ENCODE results near the gene CHIC2.
"Not testable (repeated sequence)": the region's sequence is repeated elsewhere in the genome, so short reads cannot be mapped to it uniquely, and the experiment has no call there.

Gene CHIC2

DNA sequence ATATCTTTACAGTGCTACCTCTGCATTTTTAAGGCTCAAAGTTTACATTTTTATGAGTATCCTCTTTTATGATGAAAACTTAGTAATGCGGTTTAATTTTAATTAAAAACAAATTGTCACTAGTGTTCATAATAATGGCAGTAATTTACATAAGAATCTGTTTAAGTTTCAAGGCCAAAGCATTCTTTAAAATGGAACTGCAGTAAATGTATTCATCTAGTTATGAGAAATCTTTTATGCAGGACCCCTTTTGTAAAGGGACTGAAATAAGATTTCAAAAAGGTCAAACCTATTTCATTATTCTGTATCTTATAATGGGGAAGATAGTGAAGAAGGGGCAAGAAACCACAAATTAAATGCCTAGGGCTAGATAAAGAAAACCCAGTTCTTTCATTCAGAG lies 37.1 kb downstream of the CHIC2 start:
- no peaks in the 10 kb centered on the region for H3K27me3 ChIP-seq (ENCODE audit: low read depth)
- no peaks in the 10 kb centered on the region for H3K36me3 ChIP-seq (replicated peaks)
- no peaks in the 10 kb centered on the region for H3K9me3 ChIP-seq
- peaks cover 35% of the 10 kb centered on the region for H3K4me1 ChIP-seq
- H3K4me3 ChIP-seq, result no peak overlapping the region
- DNase-seq (ENCODE audit: low spot score in 2 of 2), result peak in 1 of 2 experiments; percentile 100
- in situ Hi-C loops (cut with MboI; ENCODE audit: low sequenced_read_pairs), result loop anchor here (25.0 kb wide), 1 partner anchor 185 kb away; no protein-coding TSS in a partner anchor

DNA sequence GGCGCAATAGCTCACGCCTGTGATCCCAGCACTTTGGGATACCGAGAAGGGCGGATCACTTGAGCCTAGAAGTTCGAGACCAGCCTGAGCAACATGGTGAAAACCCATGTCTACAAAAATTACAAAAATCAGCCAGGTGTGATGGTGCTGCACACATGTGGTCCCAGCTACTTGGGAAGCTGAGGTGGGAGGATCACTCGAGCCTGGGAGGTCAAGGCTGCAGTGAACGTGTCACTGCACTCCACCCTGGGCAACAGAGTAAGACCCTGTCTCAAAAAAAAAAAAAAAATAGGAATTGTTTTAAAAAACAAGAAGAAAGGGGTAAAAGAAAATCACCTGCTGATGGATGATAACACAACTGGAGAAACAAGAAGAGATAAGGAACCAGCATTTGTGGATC lies 38.8 kb downstream of the CHIC2 start:
- Histone ChIP-seq H3K27me3 (ENCODE audit: low read depth) (no peaks in the 10 kb centered on the region), H3K4me1 (peaks cover 35% of the 10 kb centered on the region), H3K36me3 (replicated peaks) (no peaks in the 10 kb centered on the region), H3K9me3 (no peaks in the 10 kb centered on the region), H3K4me3 (no peak overlapping the region)
- DNase-seq (ENCODE audit: low spot score in 2 of 2), result no peak
- in situ Hi-C loops (cut with MboI; ENCODE audit: low sequenced_read_pairs), result loop anchor here (25.0 kb wide), 1 partner anchor 187 kb away; no protein-coding TSS in a partner anchor

DNA sequence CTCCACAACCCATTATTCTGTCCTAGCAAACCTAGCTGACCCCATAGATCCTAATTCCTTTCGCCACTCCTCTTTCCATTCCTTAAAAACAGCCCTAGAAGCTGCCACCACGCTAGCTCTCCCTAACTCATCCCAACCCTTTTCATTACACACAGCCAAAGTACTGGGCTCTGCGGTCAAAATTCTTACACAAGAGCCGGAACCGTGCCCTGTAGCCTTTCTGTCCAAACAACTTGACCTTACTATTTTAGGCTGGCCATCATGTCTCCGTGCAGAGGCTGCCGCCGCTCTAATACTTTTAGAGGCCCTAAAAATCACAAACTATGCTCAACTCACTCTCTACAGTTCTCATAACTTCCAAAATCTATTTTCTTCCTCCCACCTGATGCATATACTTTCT lies 41.4 kb downstream of the CHIC2 start:
- H3K36me3 ChIP-seq (replicated peaks); H3K9me3 ChIP-seq; H3K4me3 ChIP-seq; DNase-seq (ENCODE audit: low spot score in 2 of 2); H3K27me3 ChIP-seq (ENCODE audit: low read depth); in situ Hi-C loops (cut with MboI; ENCODE audit: low sequenced_read_pairs): not testable (repeated sequence)
- H3K4me1 ChIP-seq, result peaks cover 52% of the 10 kb centered on the region

GRCh38 chr4:54017974-54018373 lies 46.4 kb downstream of the CHIC2 start:
- no peak for DNase-seq (ENCODE audit: low spot score in 2 of 2)
- H3K36me3 ChIP-seq (replicated peaks), result no peaks in the 10 kb centered on the region
- no peak overlapping the region for H3K4me3 ChIP-seq
- H3K9me3 ChIP-seq, result no peaks in the 10 kb centered on the region
- peaks cover 65% of the 10 kb centered on the region for H3K4me1 ChIP-seq
- in situ Hi-C loops (cut with MboI; ENCODE audit: low sequenced_read_pairs), result no loop called here
- H3K27me3 ChIP-seq (ENCODE audit: low read depth), result no peaks in the 10 kb centered on the region

GRCh38 chr4:54017308-54017707 lies 47.1 kb downstream of the CHIC2 start:
- Histone ChIP-seq H3K27me3 (ENCODE audit: low read depth) (no peaks in the 10 kb centered on the region), H3K36me3 (replicated peaks) (no peaks in the 10 kb centered on the region), H3K9me3 (no peaks in the 10 kb centered on the region), H3K4me1 (peaks cover 71% of the 10 kb centered on the region), H3K4me3 (no peak overlapping the region)
- in situ Hi-C loops (cut with MboI; ENCODE audit: low sequenced_read_pairs), result no loop called here
- peak in 1 of 2 experiments; percentile 46 for DNase-seq (ENCODE audit: low spot score in 2 of 2)

DNA sequence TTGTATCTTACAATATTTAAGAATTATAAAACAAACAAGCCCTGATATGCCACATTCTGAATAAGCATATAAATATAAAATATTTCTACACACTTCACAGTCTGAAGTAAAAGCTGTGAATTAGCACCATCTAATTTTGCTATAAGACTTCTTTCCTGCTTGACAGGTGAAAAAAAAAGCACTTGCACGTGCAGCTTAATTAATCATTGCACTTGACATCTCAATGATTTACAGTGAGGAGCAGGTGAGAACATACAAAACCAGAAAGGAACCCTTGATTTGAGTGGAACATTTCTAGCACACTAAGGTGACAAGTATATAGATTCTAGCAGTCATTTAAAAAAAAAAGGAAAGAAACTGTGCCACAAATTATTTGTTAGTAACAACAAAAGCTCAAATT lies 47.9 kb downstream of the CHIC2 start:
- H3K9me3 ChIP-seq, result no peaks in the 10 kb centered on the region
- peaks cover 73% of the 10 kb centered on the region for H3K4me1 ChIP-seq
- H3K27me3 ChIP-seq (ENCODE audit: low read depth), result no peaks in the 10 kb centered on the region
- H3K4me3 ChIP-seq, result no peak overlapping the region
- no peak for DNase-seq (ENCODE audit: low spot score in 2 of 2)
- in situ Hi-C loops (cut with MboI; ENCODE audit: low sequenced_read_pairs), result no loop called here
- no peaks in the 10 kb centered on the region for H3K36me3 ChIP-seq (replicated peaks)

DNA sequence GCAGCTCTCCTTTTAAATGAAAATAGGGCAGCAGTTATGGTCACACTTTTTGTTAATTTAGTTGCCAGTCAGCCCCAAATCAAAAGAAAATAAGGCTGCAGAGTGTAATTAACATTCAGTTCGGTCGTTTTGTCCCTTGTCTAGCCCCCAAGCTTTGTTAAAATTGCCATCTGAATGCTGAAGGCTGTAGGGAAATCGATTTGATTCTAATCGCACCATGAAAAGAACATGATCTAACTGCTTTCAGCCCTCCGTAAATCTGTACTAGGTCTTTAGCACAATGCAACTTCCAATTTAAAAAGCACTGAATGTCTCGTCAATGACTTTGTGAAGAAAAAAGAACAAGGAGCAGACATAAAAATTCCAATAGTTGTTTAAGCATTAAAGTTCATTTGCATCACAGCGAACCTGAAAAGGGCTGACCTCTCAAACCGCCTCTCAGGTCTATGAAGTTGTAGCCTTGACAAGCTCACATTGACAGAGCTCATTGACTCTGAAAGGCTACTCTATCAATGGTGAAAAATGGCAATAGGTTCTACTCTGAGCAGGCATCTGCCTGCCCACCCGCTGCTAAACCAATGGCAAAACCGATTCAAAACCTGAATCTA lies 48.9 kb downstream of the CHIC2 start:
- no peaks in the 10 kb centered on the region for H3K9me3 ChIP-seq
- H3K36me3 ChIP-seq (replicated peaks), result no peaks in the 10 kb centered on the region
- no peak overlapping the region for H3K4me3 ChIP-seq
- peaks cover 82% of the 10 kb centered on the region for H3K4me1 ChIP-seq
- in situ Hi-C loops (cut with MboI; ENCODE audit: low sequenced_read_pairs), result no loop called here
- peak; percentile 81 to 99 for DNase-seq (ENCODE audit: low spot score in 2 of 2)
- no peaks in the 10 kb centered on the region for H3K27me3 ChIP-seq (ENCODE audit: low read depth)

DNA sequence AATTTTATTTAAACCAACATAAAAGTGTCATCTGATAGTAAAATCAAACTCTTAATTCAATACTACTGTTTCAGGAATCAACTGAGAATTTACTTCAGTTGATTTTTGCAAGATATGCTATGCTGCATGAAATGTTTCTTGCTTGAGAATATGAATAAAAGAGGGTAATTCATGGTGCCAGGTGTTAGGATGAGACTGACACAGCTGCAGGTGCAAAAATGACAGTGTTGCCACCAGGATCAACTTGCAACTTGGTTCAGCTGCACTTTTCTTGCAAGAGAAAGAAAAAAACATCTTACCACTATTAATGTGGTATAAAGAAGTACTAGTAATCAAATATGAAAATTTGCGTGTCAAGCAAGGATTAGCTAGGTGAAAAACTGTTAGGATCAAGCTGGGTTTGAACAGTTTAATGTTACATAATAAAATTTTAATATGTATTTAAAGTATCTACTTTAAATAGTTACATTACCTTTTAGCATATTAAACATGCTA lies 49.7 kb downstream of the CHIC2 start:
- H3K4me3 ChIP-seq, result no peak overlapping the region
- H3K36me3 ChIP-seq (replicated peaks), result no peaks in the 10 kb centered on the region
- H3K4me1 ChIP-seq, result peaks cover 82% of the 10 kb centered on the region

GRCh38 chr4:54011201-54011600 lies 53.2 kb downstream of the CHIC2 start:
- Histone ChIP-seq H3K9me3 (no peaks in the 10 kb centered on the region), H3K27me3 (ENCODE audit: low read depth) (no peaks in the 10 kb centered on the region), H3K4me1 (peaks cover 61% of the 10 kb centered on the region), H3K4me3 (no peak overlapping the region), H3K36me3 (replicated peaks) (no peaks in the 10 kb centered on the region)
- in situ Hi-C loops (cut with MboI; ENCODE audit: low sequenced_read_pairs), result no loop called here
- DNase-seq (ENCODE audit: low spot score in 2 of 2), result no peak

More for the DNA sequence above, 49.7 kb downstream of the CHIC2 start:
- in situ Hi-C loops (cut with MboI; ENCODE audit: low sequenced_read_pairs), result no loop called here
- Histone ChIP-seq H3K27me3 (ENCODE audit: low read depth) (no peaks in the 10 kb centered on the region), H3K9me3 (no peaks in the 10 kb centered on the region)
- no peak for DNase-seq (ENCODE audit: low spot score in 2 of 2)

- in situ Hi-C loops (cut with MboI; ENCODE audit: low sequenced_read_pairs), result no loop called here
- no peaks in the 10 kb centered on the region for H3K36me3 ChIP-seq (replicated peaks)
- H3K4me1 ChIP-seq, result peaks cover 45% of the 10 kb centered on the region
- no peaks in the 10 kb centered on the region for H3K27me3 ChIP-seq (ENCODE audit: low read depth)
- H3K9me3 ChIP-seq, result no peaks in the 10 kb centered on the region
- no peak for DNase-seq (ENCODE audit: low spot score in 2 of 2)
- no peak overlapping the region for H3K4me3 ChIP-seq
Observed at GRCh38 chr4:54006755-54007154, 57.6 kb downstream of the CHIC2 start.

DNA sequence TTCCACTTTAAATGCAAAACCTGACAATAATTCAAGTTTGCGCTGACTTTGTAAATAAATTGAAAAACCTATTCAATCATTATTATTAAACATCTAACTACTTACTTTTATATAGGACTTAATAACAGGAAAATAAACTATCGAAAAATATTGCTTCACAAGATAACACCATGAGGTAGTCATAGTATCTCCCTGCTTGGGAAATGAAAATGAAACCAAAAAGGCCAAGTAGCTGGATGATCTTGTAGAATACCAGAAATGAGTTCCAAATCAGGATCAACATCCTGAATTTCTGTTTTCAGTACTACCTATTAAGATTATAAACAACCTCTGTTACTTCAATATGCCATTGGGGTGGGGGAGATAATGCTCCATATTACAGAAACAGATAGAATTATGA lies 58.9 kb downstream of the CHIC2 start:
- no peaks in the 10 kb centered on the region for H3K36me3 ChIP-seq (replicated peaks)

GRCh38 chr4:54004463-54004862 lies 59.9 kb downstream of the CHIC2 start:
- Histone ChIP-seq H3K4me3 (no peak overlapping the region), H3K27me3 (ENCODE audit: low read depth) (no peaks in the 10 kb centered on the region), H3K4me1 (peaks cover 41% of the 10 kb centered on the region), H3K9me3 (no peaks in the 10 kb centered on the region), H3K36me3 (replicated peaks) (no peaks in the 10 kb centered on the region)
- in situ Hi-C loops (cut with MboI; ENCODE audit: low sequenced_read_pairs), result no loop called here
- DNase-seq (ENCODE audit: low spot score in 2 of 2), result no peak

More for the DNA sequence above, 58.9 kb downstream of the CHIC2 start:
- Histone ChIP-seq H3K27me3 (ENCODE audit: low read depth) (no peaks in the 10 kb centered on the region), H3K4me1 (peaks cover 43% of the 10 kb centered on the region), H3K4me3 (no peak overlapping the region), H3K9me3 (no peaks in the 10 kb centered on the region)
- in situ Hi-C loops (cut with MboI; ENCODE audit: low sequenced_read_pairs), result no loop called here
- no peak for DNase-seq (ENCODE audit: low spot score in 2 of 2)

- Histone ChIP-seq H3K27me3 (ENCODE audit: low read depth) (no peaks in the 10 kb centered on the region), H3K36me3 (replicated peaks) (no peaks in the 10 kb centered on the region), H3K4me1 (peaks cover 49% of the 10 kb centered on the region), H3K4me3 (no peak overlapping the region), H3K9me3 (no peaks in the 10 kb centered on the region)
- in situ Hi-C loops (cut with MboI; ENCODE audit: low sequenced_read_pairs), result no loop called here
- DNase-seq (ENCODE audit: low spot score in 2 of 2), result peak; percentile 79 to 99
Observed at GRCh38 chr4:54001668-54002365, 62.6 kb downstream of the CHIC2 start.

GRCh38 chr4:53997898-53998297 lies 66.5 kb downstream of the CHIC2 start:
- in situ Hi-C loops (cut with MboI; ENCODE audit: low sequenced_read_pairs), result no loop called here
- Histone ChIP-seq H3K4me1 (peaks cover 43% of the 10 kb centered on the region), H3K36me3 (replicated peaks) (no peaks in the 10 kb centered on the region), H3K27me3 (ENCODE audit: low read depth) (no peaks in the 10 kb centered on the region), H3K9me3 (no peaks in the 10 kb centered on the region), H3K4me3 (no peak overlapping the region)
- DNase-seq (ENCODE audit: low spot score in 2 of 2), result no peak
